Measurements from ENCODE around the gene ATP10A. TPM values are rescaled to one million over a fixed set of nuclear protein-coding genes. Genes with fewer than 3 reads are reported as not detected.

Gene ATP10A
- total RNA-seq, 1 experiment from 2014 or later = 3.9 TPM

GRCh38 chr15:25796395-25796794, 66.7 kb downstream of the ATP10A start:
- Histone ChIP-seq H3K4me2 (ENCODE audit: insufficient read depth, insufficient read length, low read length) (no peak overlapping the region), H2BK5ac (ENCODE audit: insufficient read length, low read length) (no peak overlapping the region), H3K27me3 (ENCODE audit: insufficient read depth, low read length) (no peaks in the 10 kb centered on the region), H2BK20ac (ENCODE audit: low read depth, low read length, poor library complexity, severe bottlenecking) (no peak overlapping the region), H3K56ac (ENCODE audit: insufficient read length, low read depth, low read length) (no peak overlapping the region), H3K4ac (ENCODE audit: low read depth, low read length) (no peak overlapping the region), H4K5ac (ENCODE audit: insufficient read length, low read depth, low read length) (no peak overlapping the region), H3K23me2 (ENCODE audit: insufficient read length, low read depth, low read length, poor library complexity, severe bottlenecking) (no peaks in the 10 kb centered on the region), H3K79me2 (ENCODE audit: insufficient read depth, low read length) (no peaks in the 10 kb centered on the region), H2AFZ (ENCODE audit: low read length) (no peak overlapping the region), H3K9ac (ENCODE audit: extremely low read depth, insufficient read length, low read length) (no peak overlapping the region), H3K18ac (ENCODE audit: insufficient read length, low read depth, low read length) (no peak overlapping the region), H2AK5ac (ENCODE audit: insufficient read length, low read length) (no peak overlapping the region), H3K79me1 (ENCODE audit: insufficient read depth, low read depth, low read length, poor library complexity, severe bottlenecking) (no peaks in the 10 kb centered on the region), H3K23ac (ENCODE audit: insufficient read length, low read depth, low read length) (no peak overlapping the region), H2BK15ac (ENCODE audit: low read depth, low read length) (no peak overlapping the region), H4K20me1 (ENCODE audit: control insufficient read depth, insufficient read depth, insufficient read length) (no peaks in the 10 kb centered on the region), H2BK12ac (ENCODE audit: insufficient read length, low read depth, low read length) (no peak overlapping the region), H3K9me3 (ENCODE audit: control insufficient read depth, low read depth, low read length) (no peaks in the 10 kb centered on the region), H3T11ph (ENCODE audit: low read length) (no peak overlapping the region), H3K4me1 (ENCODE audit: insufficient read depth, low read length) (no peaks in the 10 kb centered on the region; the same call in 1 of the 2 replicates), H3K27ac (ENCODE audit: insufficient read length, low read depth, low read length) (no peak overlapping the region), H4K91ac (ENCODE audit: insufficient read length, low read depth, low read length) (no peak overlapping the region), H4K8ac (replicated peaks; ENCODE audit: insufficient read length, low read depth, low read length) (no peak overlapping the region), H2BK120ac (ENCODE audit: low read depth, low read length, poor library complexity, severe bottlenecking) (no peak overlapping the region), H3K14ac (ENCODE audit: insufficient read depth, low read length) (no peak overlapping the region)
- H3K9me3 Mint-ChIP-seq = no peaks in the 10 kb centered on the region; a peak in 2 of 5 replicates
- peaks cover 22 to 61% of the 10 kb centered on the region in 2 experiments for H3K4me1 Mint-ChIP-seq
- no peak overlapping the region for H3K27ac Mint-ChIP-seq
- peaks cover 0 to 2% (median 0%) of the 10 kb centered on the region in 3 experiments; a peak in 2 of 7 replicates for H3K36me3 Mint-ChIP-seq (ENCODE audit: insufficient read depth in 1 of 3, low read depth in 3 of 3)
- TF ChIP-seq, protein P1, sequence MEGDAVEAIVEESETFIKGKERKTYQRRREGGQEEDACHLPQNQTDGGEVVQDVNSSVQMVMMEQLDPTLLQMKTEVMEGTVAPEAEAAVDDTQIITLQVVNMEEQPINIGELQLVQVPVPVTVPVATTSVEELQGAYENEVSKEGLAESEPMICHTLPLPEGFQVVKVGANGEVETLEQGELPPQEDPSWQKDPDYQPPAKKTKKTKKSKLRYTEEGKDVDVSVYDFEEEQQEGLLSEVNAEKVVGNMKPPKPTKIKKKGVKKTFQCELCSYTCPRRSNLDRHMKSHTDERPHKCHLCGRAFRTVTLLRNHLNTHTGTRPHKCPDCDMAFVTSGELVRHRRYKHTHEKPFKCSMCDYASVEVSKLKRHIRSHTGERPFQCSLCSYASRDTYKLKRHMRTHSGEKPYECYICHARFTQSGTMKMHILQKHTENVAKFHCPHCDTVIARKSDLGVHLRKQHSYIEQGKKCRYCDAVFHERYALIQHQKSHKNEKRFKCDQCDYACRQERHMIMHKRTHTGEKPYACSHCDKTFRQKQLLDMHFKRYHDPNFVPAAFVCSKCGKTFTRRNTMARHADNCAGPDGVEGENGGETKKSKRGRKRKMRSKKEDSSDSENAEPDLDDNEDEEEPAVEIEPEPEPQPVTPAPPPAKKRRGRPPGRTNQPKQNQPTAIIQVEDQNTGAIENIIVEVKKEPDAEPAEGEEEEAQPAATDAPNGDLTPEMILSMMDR (conservative IDR thresholded peaks at IDR 0.05) = no peak
- WGBS (ENCODE audit: extremely low coverage, insufficient read length, low lambda C conversion rate) = no CpG with 5 or more reads among the region's 7 CpGs
- no peak overlapping the region for H3K4me3 Mint-ChIP-seq
- DNase-seq = peak; percentile 7
- H3K27me3 Mint-ChIP-seq (ENCODE audit: low read depth) = no peaks in the 10 kb centered on the region
